Activated T-helper 1 cell treated with anti-CD3 and anti-CD28 coated beads, Interleukin-12 subunit alpha, Interleukin-12 subunit beta, Interleukin-2, Interleukin-4 antibody, amounts not matched to agents 30 ng/mL and 10 ng/mL and 1 ng/mL, durations not matched to agents 14 hours and 24 hours and 36 hours (primary cell): ENCODE data around the gene GPRASP1. TPM values are rescaled to one million over a fixed set of nuclear protein-coding genes. Genes with fewer than 3 reads are reported as not detected.

Experiments used
- DNase-seq: peaks from one replicate; pipeline ENCODE4 v3.0.0; 2021; ENCODE audit warnings: low spot score
- H3K27ac Mint-ChIP-seq: one replicate; pipeline ENCODE4 v1.8.0; 2021; ENCODE audit warnings: mild to moderate bottlenecking, mixed read lengths
- H3K27me3 Mint-ChIP-seq: one replicate; pipeline ENCODE4 v1.8.0; 2022; ENCODE audit warnings: mild to moderate bottlenecking, moderate library complexity, mixed read lengths; ENCODE audit not compliant: insufficient read depth
- H3K36me3 Mint-ChIP-seq: one replicate; pipeline ENCODE4 v1.8.0; 2021; ENCODE audit warnings: low read depth, mixed read lengths
- H3K4me1 Mint-ChIP-seq: one replicate; pipeline ENCODE4 v1.8.0; 2021; ENCODE audit warnings: low read depth, mixed read lengths
- H3K4me3 Mint-ChIP-seq: one replicate; pipeline ENCODE4 v1.8.0; 2021; ENCODE audit warnings: mild to moderate bottlenecking, moderate library complexity, mixed read lengths
- H3K9me3 Mint-ChIP-seq: one replicate; pipeline ENCODE4 v1.8.0; 2021; ENCODE audit warnings: mixed read lengths
- intact Hi-C: fragments of 100-400 bp; cut with micrococcal nuclease; formaldehyde crosslinking; loops from one replicate; pipeline ENCODE4 v1.15.1; 2024
- total RNA-seq: library from RNA; stranded (reverse); gene quantifications from 2 replicates; pipeline ENCODE4 v1.2.3, GENCODE V29; 2022

Gene GPRASP1
- total RNA-seq: 0.44 and 0.47 TPM in 2 replicates

- Mint-ChIP-seq H3K4me1 (peaks cover 10% of the 10 kb centered on the region), H3K9me3 (no peaks in the 10 kb centered on the region), H3K27ac (no peak within 1 kb of the TSS), H3K4me3 (peak within 1 kb of the TSS; percentile 88), H3K36me3 (no peaks in the 10 kb centered on the region), H3K27me3 (peaks cover 2% of the 10 kb centered on the region)
- intact Hi-C loops: loop anchor here (10.0 kb wide), 1 partner anchor 213 kb away; no protein-coding TSS in a partner anchor
- no peak for DNase-seq
Measured at GRCh38 chrX:102651242-102652011, at the start of gene GPRASP1. Gene GPRASP1, plus strand, starts transcription at chrX:102651483. Its CDS starts 2,431 bp downstream, at chrX:102653914.

GRCh38 chrX:102604327-102604726 lies 47.0 kb upstream of the GPRASP1 start:
- DNase-seq: no peak
- intact Hi-C loops: loop anchor here (5.0 kb wide), 1 partner anchor 672 kb away; the partner anchor contains the start of gene ZMAT1
- Mint-ChIP-seq H3K9me3 (no peaks in the 10 kb centered on the region), H3K27me3 (no peaks in the 10 kb centered on the region), H3K36me3 (peaks cover 26% of the 10 kb centered on the region), H3K4me3 (no peak overlapping the region), H3K4me1 (peaks cover 17% of the 10 kb centered on the region), H3K27ac (no peak overlapping the region)

GRCh38 chrX:102606115-102606514 lies 45.2 kb upstream of the GPRASP1 start:
- DNase-seq: no peak
- Mint-ChIP-seq H3K36me3 (peaks cover 22% of the 10 kb centered on the region), H3K4me3 (no peak overlapping the region), H3K27me3 (no peaks in the 10 kb centered on the region), H3K9me3 (no peaks in the 10 kb centered on the region), H3K27ac (no peak overlapping the region), H3K4me1 (peaks cover under 1% of the 10 kb centered on the region)
- intact Hi-C loops: no loop called here

GRCh38 chrX:102610905-102611304 lies 40.4 kb upstream of the GPRASP1 start:
- no peak overlapping the region for H3K4me3 Mint-ChIP-seq
- peaks cover 9% of the 10 kb centered on the region for H3K9me3 Mint-ChIP-seq
- no peaks in the 10 kb centered on the region for H3K27me3 Mint-ChIP-seq
- intact Hi-C loops: no loop called here
- DNase-seq: no peak
- H3K36me3 Mint-ChIP-seq: peaks cover 13% of the 10 kb centered on the region
- H3K4me1 Mint-ChIP-seq: no peaks in the 10 kb centered on the region
- H3K27ac Mint-ChIP-seq: no peak overlapping the region

GRCh38 chrX:102624105-102624504 lies 27.2 kb upstream of the GPRASP1 start:
- Mint-ChIP-seq H3K27me3 (no peaks in the 10 kb centered on the region), H3K4me1 (peaks cover 8% of the 10 kb centered on the region), H3K9me3 (peaks cover 23% of the 10 kb centered on the region), H3K36me3 (no peaks in the 10 kb centered on the region), H3K4me3 (no peak overlapping the region), H3K27ac (no peak overlapping the region)
- intact Hi-C loops: no loop called here
- DNase-seq: no peak

GRCh38 chrX:102627640-102628039 lies 23.6 kb upstream of the GPRASP1 start:
- H3K4me1 Mint-ChIP-seq: peaks cover 8% of the 10 kb centered on the region

GRCh38 chrX:102637561-102637960 lies 13.7 kb upstream of the GPRASP1 start:
- Mint-ChIP-seq H3K27me3 (no peaks in the 10 kb centered on the region), H3K27ac (no peak overlapping the region), H3K4me1 (no peaks in the 10 kb centered on the region)

More at GRCh38 chrX:102627640-102628039, 23.6 kb upstream of the GPRASP1 start:
- Mint-ChIP-seq H3K4me3 (no peak overlapping the region), H3K9me3 (no peaks in the 10 kb centered on the region), H3K27me3 (no peaks in the 10 kb centered on the region), H3K36me3 (no peaks in the 10 kb centered on the region), H3K27ac (no peak overlapping the region)
- intact Hi-C loops: no loop called here
- no peak for DNase-seq

GRCh38 chrX:102650903-102651241 lies 411 bp upstream of the GPRASP1 start:
- H3K4me1 Mint-ChIP-seq: peaks cover 10% of the 10 kb centered on the region
- H3K27ac Mint-ChIP-seq: no peak overlapping the region
- H3K27me3 Mint-ChIP-seq: peaks cover 2% of the 10 kb centered on the region
- H3K9me3 Mint-ChIP-seq: no peaks in the 10 kb centered on the region
- H3K36me3 Mint-ChIP-seq: no peaks in the 10 kb centered on the region
- H3K4me3 Mint-ChIP-seq: peak overlapping the region; percentile 88
- no peak for DNase-seq
- intact Hi-C loops: loop anchor here (10.0 kb wide), 1 partner anchor 214 kb away; no protein-coding TSS in a partner anchor

More at GRCh38 chrX:102637561-102637960, 13.7 kb upstream of the GPRASP1 start:
- intact Hi-C loops: no loop called here
- no peak for DNase-seq
- no peaks in the 10 kb centered on the region for H3K36me3 Mint-ChIP-seq
- H3K9me3 Mint-ChIP-seq: no peaks in the 10 kb centered on the region
- H3K4me3 Mint-ChIP-seq: no peak overlapping the region

- peaks cover 2% of the 10 kb centered on the region for H3K27me3 Mint-ChIP-seq
- no peaks in the 10 kb centered on the region for H3K9me3 Mint-ChIP-seq
- H3K36me3 Mint-ChIP-seq: no peaks in the 10 kb centered on the region
- peak; percentile 3 for DNase-seq
- H3K27ac Mint-ChIP-seq: no peak overlapping the region
- H3K4me1 Mint-ChIP-seq: peaks cover 10% of the 10 kb centered on the region
- intact Hi-C loops: loop anchor here (10.0 kb wide), 1 partner anchor 213 kb away; no protein-coding TSS in a partner anchor
- peak overlapping the region; percentile 75 for H3K4me3 Mint-ChIP-seq
Measured at GRCh38 chrX:102652031-102652688, 877 bp downstream of the GPRASP1 start.

- Mint-ChIP-seq H3K27ac (no peak overlapping the region), H3K9me3 (no peaks in the 10 kb centered on the region), H3K36me3 (no peaks in the 10 kb centered on the region), H3K27me3 (peaks cover 5% of the 10 kb centered on the region), H3K4me1 (peaks cover 13% of the 10 kb centered on the region), H3K4me3 (no peak overlapping the region)
- no peak for DNase-seq
- intact Hi-C loops: loop anchor here (10.0 kb wide), 1 partner anchor 210 kb away; no protein-coding TSS in a partner anchor
Measured at GRCh38 chrX:102654696-102655095, 3.4 kb downstream of the GPRASP1 start.

- Mint-ChIP-seq H3K27me3 (peaks cover 6% of the 10 kb centered on the region), H3K27ac (no peak overlapping the region), H3K4me1 (peaks cover 8% of the 10 kb centered on the region), H3K4me3 (peak overlapping the region; percentile 2), H3K36me3 (no peaks in the 10 kb centered on the region), H3K9me3 (no peaks in the 10 kb centered on the region)
- DNase-seq: no peak
- intact Hi-C loops: loop anchor here (2.0 to 10.0 kb wide), 3 partner anchors 62 to 206 kb away; partner anchors contain the start of gene GPRASP3
Measured at GRCh38 chrX:102658556-102658955, 7.3 kb downstream of the GPRASP1 start.

- intact Hi-C loops: loop anchor here (1.0 to 10.0 kb wide), 4 partner anchors 61 to 205 kb away; partner anchors contain the start of genes ARMCX5 and GPRASP3
Measured at GRCh38 chrX:102659790-102660757, 8.8 kb downstream of the GPRASP1 start.

More at GRCh38 chrX:102659790-102660757, 8.8 kb downstream of the GPRASP1 start:
- Mint-ChIP-seq H3K27me3 (peaks cover 6% of the 10 kb centered on the region), H3K9me3 (peaks cover 3% of the 10 kb centered on the region), H3K4me1 (peaks cover 8% of the 10 kb centered on the region), H3K36me3 (no peaks in the 10 kb centered on the region), H3K27ac (peak overlapping the region; percentile 76), H3K4me3 (peak overlapping the region; percentile 92)
- peak; percentile 68 for DNase-seq
